Endothelial cell of hepatic sinusoid (primary cell): ENCODE results near the gene XPR1.
"Not testable (repeated sequence)": the region's sequence is repeated elsewhere in the genome, so short reads cannot be mapped to it uniquely, and the experiment has no call there.

ENCODE experiments used
- in situ Hi-C: cut with HindIII; loops from 2 replicates; pipeline ENCODE4 v1.10.0; 2017; ENCODE audit warnings: low sequenced_read_pairs

XPR1 gene

GRCh38 chr1:180833180-180833579 lies 201.4 kb downstream of the XPR1 start:
- in situ Hi-C loops: not testable (repeated sequence)

- in situ Hi-C loops: no loop called here
These were observed 204.6 kb downstream of the XPR1 start for GRCh38 chr1:180836449-180836848.

GRCh38 chr1:180837020-180837419 lies 205.2 kb downstream of the XPR1 start:
- in situ Hi-C loops: no loop called here

- in situ Hi-C loops: no loop called here
These were observed 206.7 kb downstream of the XPR1 start for GRCh38 chr1:180838535-180838934.

GRCh38 chr1:180839547-180839946 lies 207.7 kb downstream of the XPR1 start:
- in situ Hi-C loops: no loop called here

GRCh38 chr1:180841415-180841814 lies 209.6 kb downstream of the XPR1 start:
- in situ Hi-C loops: no loop called here

GRCh38 chr1:180842052-180842451 lies 210.2 kb downstream of the XPR1 start:
- in situ Hi-C loops: no loop called here

- in situ Hi-C loops: no loop called here
These were observed 210.9 kb downstream of the XPR1 start for GRCh38 chr1:180842491-180843275.

GRCh38 chr1:180845352-180845751 lies 213.5 kb downstream of the XPR1 start:
- in situ Hi-C loops: no loop called here

GRCh38 chr1:180848191-180848590 lies 216.4 kb downstream of the XPR1 start:
- in situ Hi-C loops: no loop called here

GRCh38 chr1:180849031-180849775 lies 217.4 kb downstream of the XPR1 start:
- in situ Hi-C loops: no loop called here

GRCh38 chr1:180851995-180852887 lies 220.4 kb downstream of the XPR1 start:
- in situ Hi-C loops: no loop called here

- in situ Hi-C loops: no loop called here
These were observed 222.2 kb downstream of the XPR1 start for GRCh38 chr1:180854001-180854400.

- in situ Hi-C loops: no loop called here
These were observed 222.6 kb downstream of the XPR1 start for GRCh38 chr1:180854456-180854855.

- in situ Hi-C loops: loop anchor here (5.0 kb wide), 1 partner anchor 331 kb away; no protein-coding TSS in a partner anchor
These were observed 226.3 kb downstream of the XPR1 start for GRCh38 chr1:180857947-180858725.

GRCh38 chr1:180859306-180859705 lies 227.5 kb downstream of the XPR1 start:
- in situ Hi-C loops: loop anchor here (5.0 kb wide), 1 partner anchor 332 kb away; no protein-coding TSS in a partner anchor

- in situ Hi-C loops: no loop called here
These were observed 228.7 kb downstream of the XPR1 start for GRCh38 chr1:180860535-180860934.

GRCh38 chr1:180862305-180862704 lies 230.5 kb downstream of the XPR1 start:
- in situ Hi-C loops: no loop called here

GRCh38 chr1:180863158-180863775 lies 231.4 kb downstream of the XPR1 start:
- in situ Hi-C loops: no loop called here
